ENCODE results near the gene BARHL1. TPM values are rescaled to one million over a fixed set of nuclear protein-coding genes. Genes with fewer than 3 reads are reported as not detected.

BARHL1 gene
- polyA plus RNA-seq, 1 experiment = not detected

DNA sequence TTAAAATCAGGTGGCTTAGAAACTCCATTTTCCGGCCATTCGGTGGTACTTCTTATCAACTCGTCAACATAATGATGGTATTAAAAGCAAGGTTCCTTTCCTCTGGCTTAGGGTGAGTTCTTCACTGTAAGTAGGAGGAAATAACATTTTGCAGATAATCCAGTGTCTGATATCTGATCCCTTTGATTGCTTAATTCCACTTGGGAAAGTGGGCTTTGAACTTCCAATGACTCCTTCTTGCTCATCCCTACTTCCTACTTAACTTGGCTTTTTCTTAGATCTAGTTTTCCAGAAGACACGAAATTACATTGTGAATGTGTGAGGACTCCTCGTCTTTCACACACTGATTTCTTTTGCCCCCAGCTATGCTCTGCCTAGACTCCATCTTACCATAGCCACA is 55.8 kb downstream of the BARHL1 start:
- ChIA-PET CTCF (no interaction called here), POLR2A (no interaction called here)
- TF ChIP-seq, protein P1, sequence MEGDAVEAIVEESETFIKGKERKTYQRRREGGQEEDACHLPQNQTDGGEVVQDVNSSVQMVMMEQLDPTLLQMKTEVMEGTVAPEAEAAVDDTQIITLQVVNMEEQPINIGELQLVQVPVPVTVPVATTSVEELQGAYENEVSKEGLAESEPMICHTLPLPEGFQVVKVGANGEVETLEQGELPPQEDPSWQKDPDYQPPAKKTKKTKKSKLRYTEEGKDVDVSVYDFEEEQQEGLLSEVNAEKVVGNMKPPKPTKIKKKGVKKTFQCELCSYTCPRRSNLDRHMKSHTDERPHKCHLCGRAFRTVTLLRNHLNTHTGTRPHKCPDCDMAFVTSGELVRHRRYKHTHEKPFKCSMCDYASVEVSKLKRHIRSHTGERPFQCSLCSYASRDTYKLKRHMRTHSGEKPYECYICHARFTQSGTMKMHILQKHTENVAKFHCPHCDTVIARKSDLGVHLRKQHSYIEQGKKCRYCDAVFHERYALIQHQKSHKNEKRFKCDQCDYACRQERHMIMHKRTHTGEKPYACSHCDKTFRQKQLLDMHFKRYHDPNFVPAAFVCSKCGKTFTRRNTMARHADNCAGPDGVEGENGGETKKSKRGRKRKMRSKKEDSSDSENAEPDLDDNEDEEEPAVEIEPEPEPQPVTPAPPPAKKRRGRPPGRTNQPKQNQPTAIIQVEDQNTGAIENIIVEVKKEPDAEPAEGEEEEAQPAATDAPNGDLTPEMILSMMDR (IDR thresholded peaks at IDR 0.05; ENCODE audit: low read depth, low read length) = no peak
- Histone ChIP-seq H3K27ac (ENCODE audit: low read depth, low read length) (no peak overlapping the region), H3K9me3 (ENCODE audit: control insufficient read depth, insufficient read depth, low read length) (no peaks in the 10 kb centered on the region), H3K4me3 (ENCODE audit: low read depth, low read length) (no peak overlapping the region), H3K27me3 (ENCODE audit: control insufficient read depth, insufficient read depth, low read length) (no peaks in the 10 kb centered on the region)
- no peak for DNase-seq (ENCODE audit: low read depth, low spot score)

DNA sequence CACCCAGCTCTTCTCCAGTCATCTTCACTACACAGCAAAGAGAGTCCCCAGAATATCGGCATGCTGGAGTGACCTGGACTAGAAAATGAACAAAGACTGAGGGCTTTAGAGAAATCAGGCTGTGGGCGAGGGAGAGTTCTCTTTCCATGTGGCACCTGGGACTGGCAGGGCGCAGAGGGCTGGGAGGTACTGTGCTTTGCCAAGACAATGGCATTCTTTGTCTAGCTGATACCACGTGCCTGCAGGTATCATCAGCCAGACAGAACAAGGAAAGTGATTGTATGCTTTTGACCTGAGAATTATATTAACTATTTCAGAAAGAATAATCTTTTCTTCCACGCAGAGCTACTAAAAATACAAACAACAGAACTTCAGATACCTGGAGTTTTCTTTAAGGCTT is 56.9 kb downstream of the BARHL1 start:
- no peak overlapping the region for H3K4me3 ChIP-seq (ENCODE audit: low read depth, low read length)
- TF ChIP-seq, protein P1 (IDR thresholded peaks at IDR 0.05; ENCODE audit: low read depth, low read length) = no peak
- no peaks in the 10 kb centered on the region for H3K27me3 ChIP-seq (ENCODE audit: control insufficient read depth, insufficient read depth, low read length)
- H3K27ac ChIP-seq (ENCODE audit: low read depth, low read length) = no peak overlapping the region
- DNase-seq (ENCODE audit: low read depth, low spot score) = no peak
- no peaks in the 10 kb centered on the region for H3K9me3 ChIP-seq (ENCODE audit: control insufficient read depth, insufficient read depth, low read length)
- ChIA-PET POLR2A (no interaction called here), CTCF (interaction anchor here (1.0 kb wide), 1 partner anchor 12 kb away, joined by 4 read pairs; no protein-coding TSS in a partner anchor)

Other genes with a start within 250 kb of the BARHL1 start
- 25.1 and 31.5 TPM in 2 replicates for gene SETX, start 227.6 kb upstream of the BARHL1 start, polyA plus RNA-seq (2011; rRNA removed)
- 8.0 and 10.0 TPM in 2 replicates for gene TTF1, start 175.8 kb upstream of the BARHL1 start, polyA plus RNA-seq (2011; rRNA removed)
- not detected in 2 replicates for gene CFAP77, start 172.4 kb upstream of the BARHL1 start, polyA plus RNA-seq (2011; rRNA removed)
- 11.8 and 12.2 TPM in 2 replicates for gene DDX31, start 87.4 kb downstream of the BARHL1 start, polyA plus RNA-seq (2011; rRNA removed)
- 6.9 and 7.7 TPM in 2 replicates for gene GTF3C4, start 87.9 kb downstream of the BARHL1 start, polyA plus RNA-seq (2011; rRNA removed)

Measured in AG04450 (cell line).